MM.1S (cell line): ENCODE measurements around the gene PTPRN2.
"Not testable (repeated sequence)": the region's sequence is repeated elsewhere in the genome, so short reads cannot be mapped to it uniquely, and the experiment has no call there.

Source experiments
- DNase-seq: peaks from one replicate; pipeline ENCODE4 v3.0.0-alpha.2; 2015
- H2AFZ ChIP-seq: fragments of 300-600 bp; sonication (generic); 2 replicates; pipeline ENCODE4 v1.6.0; 2016; ENCODE audit warnings: antibody characterized with exemption, low read length
- H3F3A ChIP-seq: fragments of 300-600 bp; sonication (generic); 2 replicates; pipeline ENCODE4 v1.6.1; 2016; ENCODE audit warnings: mild to moderate bottlenecking, antibody characterized with exemption, low read length, moderate library complexity, mixed read lengths; ENCODE audit not compliant: insufficient read depth
- H3K27ac ChIP-seq: fragments of 300-600 bp; sonication (generic); 2 replicates; pipeline ENCODE4 v1.5.1; 2016; ENCODE audit warnings: mild to moderate bottlenecking, low read length
- H3K27me3 ChIP-seq: fragments of 300-600 bp; sonication (generic); replicated peaks from 2 replicates; pipeline ENCODE4 v1.6.0; 2016; ENCODE audit warnings: low read length; ENCODE audit not compliant: insufficient read depth
- H3K36me3 ChIP-seq: fragments of 300-600 bp; sonication (generic); replicated peaks from 2 replicates; pipeline ENCODE4 v1.6.1; 2016; ENCODE audit warnings: mild to moderate bottlenecking, low read length, mixed read lengths; ENCODE audit not compliant: insufficient read depth
- H3K4me1 ChIP-seq: fragments of 300-600 bp; sonication (generic); 2 replicates; pipeline ENCODE4 v1.6.1; 2016; ENCODE audit warnings: low read length, mixed read lengths
- H3K4me2 ChIP-seq: fragments of 300-600 bp; sonication (generic); 2 replicates; pipeline ENCODE4 v1.6.0; 2016; ENCODE audit warnings: low read depth, low read length
- H3K4me3 ChIP-seq: fragments of 300-600 bp; sonication (generic); 2 replicates; pipeline ENCODE4 v1.5.1; 2016; ENCODE audit warnings: low read length, mixed read lengths
- H3K79me2 ChIP-seq: fragments of 300-600 bp; sonication (generic); 2 replicates; pipeline ENCODE4 v1.6.1; 2016; ENCODE audit warnings: mixed run types, low read length, mixed read lengths
- H3K9ac ChIP-seq: fragments of 300-600 bp; sonication (generic); 2 replicates; pipeline ENCODE4 v1.6.1; 2016; ENCODE audit warnings: low read length, mixed read lengths
- H3K9me2 ChIP-seq: fragments of 300-600 bp; sonication (generic); replicated peaks from 2 replicates; pipeline ENCODE4 v1.6.1; 2016; ENCODE audit warnings: mild to moderate bottlenecking, low read length, mixed read lengths; ENCODE audit not compliant: insufficient read depth
- H3K9me3 ChIP-seq: fragments of 300-600 bp; sonication (generic); replicated peaks from 2 replicates; pipeline ENCODE4 v1.6.1; 2016; ENCODE audit warnings: mild to moderate bottlenecking, low read length, mixed read lengths; ENCODE audit not compliant: insufficient read depth
- H4K20me1 ChIP-seq: fragments of 300-600 bp; sonication (generic); 2 replicates; pipeline ENCODE4 v1.6.1; 2016; ENCODE audit warnings: mild to moderate bottlenecking, low read length, moderate library complexity, mixed read lengths; ENCODE audit not compliant: insufficient read depth
- EZH2 ChIP-seq: fragments of 300-600 bp; sonication (generic); optimal IDR thresholded peaks from 2 replicates; pipeline ENCODE3; 2017; ENCODE audit warnings: low read depth, mild to moderate bottlenecking, antibody characterized with exemption, low read length, mixed read lengths
- EZH2phosphoT487 ChIP-seq: fragments of 300-600 bp; sonication (generic); IDR thresholded peaks from 2 replicates; pipeline ENCODE4 v1.6.1; 2018; ENCODE audit warnings: antibody characterized with exemption, low read length
- TF ChIP-seq, protein P1 (sequence below): fragments of 300-600 bp; sonication (generic); IDR thresholded peaks from 2 replicates; pipeline ENCODE4 v1.5.1; 2016; ENCODE audit warnings: antibody characterized with exemption, low read length, mixed read lengths

PTPRN2 gene

DNA sequence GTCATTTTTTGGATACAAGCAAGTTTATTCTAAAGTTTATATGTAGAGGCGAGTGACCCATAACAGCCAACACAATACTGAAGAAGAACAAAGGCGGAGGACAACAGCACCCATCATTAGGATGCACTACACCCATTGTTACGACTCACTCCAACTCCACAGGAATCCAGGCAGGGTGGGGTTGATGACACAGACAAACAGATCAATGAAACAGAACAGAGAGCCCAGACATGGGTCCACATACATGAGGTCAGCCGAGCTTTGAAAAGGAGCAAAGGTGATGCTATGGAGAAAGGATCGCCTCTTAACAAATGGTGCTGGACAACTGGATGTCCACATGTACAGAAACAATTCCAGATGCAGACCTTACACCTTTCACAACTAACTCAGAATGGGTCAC, 426.4 kb downstream of the PTPRN2 start:
- H3K9me3 ChIP-seq = no peaks in the 10 kb centered on the region
- H3K4me3 ChIP-seq = no peak overlapping the region
- H3K4me2 ChIP-seq = no peak overlapping the region
- no peaks in the 10 kb centered on the region for H3K9me2 ChIP-seq
- no peaks in the 10 kb centered on the region for H4K20me1 ChIP-seq
- H3K27me3 ChIP-seq = peaks cover 74% of the 10 kb centered on the region
- no peaks in the 10 kb centered on the region for H3K79me2 ChIP-seq
- H2AFZ ChIP-seq = no peak overlapping the region
- DNase-seq = no peak
- H3K36me3 ChIP-seq = no peaks in the 10 kb centered on the region
- no peak overlapping the region for H3K27ac ChIP-seq
- TF ChIP-seq, protein P1, sequence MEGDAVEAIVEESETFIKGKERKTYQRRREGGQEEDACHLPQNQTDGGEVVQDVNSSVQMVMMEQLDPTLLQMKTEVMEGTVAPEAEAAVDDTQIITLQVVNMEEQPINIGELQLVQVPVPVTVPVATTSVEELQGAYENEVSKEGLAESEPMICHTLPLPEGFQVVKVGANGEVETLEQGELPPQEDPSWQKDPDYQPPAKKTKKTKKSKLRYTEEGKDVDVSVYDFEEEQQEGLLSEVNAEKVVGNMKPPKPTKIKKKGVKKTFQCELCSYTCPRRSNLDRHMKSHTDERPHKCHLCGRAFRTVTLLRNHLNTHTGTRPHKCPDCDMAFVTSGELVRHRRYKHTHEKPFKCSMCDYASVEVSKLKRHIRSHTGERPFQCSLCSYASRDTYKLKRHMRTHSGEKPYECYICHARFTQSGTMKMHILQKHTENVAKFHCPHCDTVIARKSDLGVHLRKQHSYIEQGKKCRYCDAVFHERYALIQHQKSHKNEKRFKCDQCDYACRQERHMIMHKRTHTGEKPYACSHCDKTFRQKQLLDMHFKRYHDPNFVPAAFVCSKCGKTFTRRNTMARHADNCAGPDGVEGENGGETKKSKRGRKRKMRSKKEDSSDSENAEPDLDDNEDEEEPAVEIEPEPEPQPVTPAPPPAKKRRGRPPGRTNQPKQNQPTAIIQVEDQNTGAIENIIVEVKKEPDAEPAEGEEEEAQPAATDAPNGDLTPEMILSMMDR = no peak
- TF ChIP-seq EZH2 (no peak), EZH2phosphoT487 (no peak)
- no peak overlapping the region for H3K9ac ChIP-seq
- no peaks in the 10 kb centered on the region for H3K4me1 ChIP-seq
- no peaks in the 10 kb centered on the region for H3F3A ChIP-seq

DNA sequence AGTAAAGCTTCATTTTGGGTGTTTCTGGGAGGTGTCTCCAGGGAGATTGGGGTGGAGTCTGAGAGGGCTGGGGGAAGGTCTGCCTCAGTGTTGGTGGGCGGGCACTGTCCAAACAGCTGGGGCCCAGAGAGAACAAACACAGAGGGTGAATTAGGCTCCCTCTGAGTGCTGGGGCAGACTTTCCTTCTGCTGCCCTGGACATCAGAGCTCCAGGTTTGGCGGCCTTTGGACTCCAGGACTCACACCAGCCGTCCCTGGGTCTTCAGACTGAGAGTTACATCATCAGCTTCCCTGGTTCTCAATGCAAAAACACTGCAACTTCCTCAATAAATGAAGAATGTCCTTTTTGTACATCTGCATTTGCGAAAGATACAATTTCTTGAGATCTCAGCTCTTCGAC, 427.4 kb downstream of the PTPRN2 start:
- H2AFZ ChIP-seq = no peak overlapping the region
- no peak overlapping the region for H3K27ac ChIP-seq
- H3K9me3 ChIP-seq = no peaks in the 10 kb centered on the region
- H4K20me1 ChIP-seq = no peaks in the 10 kb centered on the region
- peaks cover 65% of the 10 kb centered on the region for H3K27me3 ChIP-seq
- H3K4me3 ChIP-seq = no peak overlapping the region
- no peaks in the 10 kb centered on the region for H3K36me3 ChIP-seq
- H3K79me2 ChIP-seq = no peaks in the 10 kb centered on the region
- no peaks in the 10 kb centered on the region for H3K9me2 ChIP-seq
- no peaks in the 10 kb centered on the region for H3K4me1 ChIP-seq
- TF ChIP-seq EZH2 (no peak), EZH2phosphoT487 (no peak)
- TF ChIP-seq, protein P1 = no peak
- no peak for DNase-seq
- no peak overlapping the region for H3K4me2 ChIP-seq
- no peaks in the 10 kb centered on the region for H3F3A ChIP-seq
- no peak overlapping the region for H3K9ac ChIP-seq

DNA sequence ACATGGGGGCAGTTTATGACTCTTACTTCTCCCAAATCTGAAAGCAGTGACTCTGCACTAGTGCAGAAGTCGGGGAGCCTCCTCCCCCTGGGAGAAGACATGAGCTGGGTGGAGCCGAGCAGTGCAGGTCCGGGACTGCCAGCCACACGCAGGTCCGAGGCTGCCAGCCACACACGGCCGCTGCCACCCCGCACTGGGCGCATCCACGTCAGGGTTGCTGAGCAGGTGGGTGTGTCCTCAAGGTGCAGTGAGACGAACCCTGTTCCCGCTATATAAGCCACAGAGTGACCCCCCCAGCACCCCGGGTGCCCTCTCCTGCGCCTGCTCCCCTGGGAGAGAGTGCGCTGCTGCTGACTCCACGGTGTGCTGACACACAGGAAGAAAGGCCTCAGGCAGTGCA, 430.2 kb downstream of the PTPRN2 start:
- no peak for DNase-seq
- no peaks in the 10 kb centered on the region for H3K4me1 ChIP-seq
- no peaks in the 10 kb centered on the region for H3K9me2 ChIP-seq
- no peak overlapping the region for H2AFZ ChIP-seq
- no peaks in the 10 kb centered on the region for H3K79me2 ChIP-seq
- H3K27ac ChIP-seq = no peak overlapping the region
- H3F3A ChIP-seq = no peaks in the 10 kb centered on the region
- no peak overlapping the region for H3K4me3 ChIP-seq
- H3K9ac ChIP-seq = no peak overlapping the region
- TF ChIP-seq, protein P1 = no peak
- TF ChIP-seq EZH2 = no peak
- no peak for TF ChIP-seq EZH2phosphoT487
- no peaks in the 10 kb centered on the region for H3K9me3 ChIP-seq
- no peaks in the 10 kb centered on the region for H4K20me1 ChIP-seq
- no peak overlapping the region for H3K4me2 ChIP-seq
- H3K27me3 ChIP-seq = peaks cover 38% of the 10 kb centered on the region
- H3K36me3 ChIP-seq = no peaks in the 10 kb centered on the region

DNA sequence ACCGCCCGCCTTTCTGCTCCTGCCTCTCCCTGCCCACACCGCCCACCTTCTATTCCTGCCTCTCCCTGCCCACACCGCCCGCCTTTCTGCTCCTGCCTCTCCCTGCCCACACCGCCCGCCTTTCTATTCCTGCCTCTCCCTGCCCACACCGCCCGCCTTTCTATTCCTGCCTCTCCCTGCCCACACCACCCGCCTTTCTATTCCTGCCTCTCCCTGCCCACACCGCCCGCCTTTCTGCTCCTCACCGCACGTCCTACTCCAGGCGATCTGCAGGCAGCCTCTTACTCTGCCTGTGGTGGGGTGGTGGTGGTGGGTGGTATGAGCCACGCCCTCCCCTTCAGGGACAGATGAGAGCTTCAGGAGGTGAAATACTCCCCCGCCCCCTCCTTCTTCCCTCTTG, 436.4 kb downstream of the PTPRN2 start:
- H3K9me3 ChIP-seq = not testable (repeated sequence)

More for the DNA sequence above, 436.4 kb downstream of the PTPRN2 start:
- H3K4me3 ChIP-seq, H3F3A ChIP-seq, H3K4me2 ChIP-seq, H3K27ac ChIP-seq, H3K9me2 ChIP-seq, H3K4me1 ChIP-seq, H3K79me2 ChIP-seq, H4K20me1 ChIP-seq, DNase-seq, H3K36me3 ChIP-seq, H3K27me3 ChIP-seq, H2AFZ ChIP-seq, H3K9ac ChIP-seq: not testable (repeated sequence)
